ENCODE results near the gene LIMS2. TPM values are rescaled to one million over a fixed set of nuclear protein-coding genes. Genes with fewer than 3 reads are reported as not detected.

LIMS2 gene
- total RNA-seq, 2 experiments from 2014 or later = 1.6 to 24.9 TPM

GRCh38 chr2:127701193-127701650 is 25.9 kb upstream of the LIMS2 start, which contains the start of gene SFT2D3:
Gene SFT2D3 (plus strand): TSS chr2:127701497. CDS start chr2:127701529, 32 bp downstream.
- ChIA-PET CTCF (ENCODE audit: unreplicated experiment) (no interaction called here), POLR2A (interaction anchor here (0.9 to 1.8 kb wide), 3 partner anchors 53 to 389 kb away, joined by 3 to 5 read pairs (median 5); partner anchors contain the start of gene UGGT1)
- BruUV-seq (replicated peaks) = no TSS peak
- Histone ChIP-seq H3K9me2 (ENCODE audit: insufficient read depth, low read length) (no peaks in the 10 kb centered on the region), H3K27ac (ENCODE audit: low read depth, low read length, poor library complexity, severe bottlenecking) (peak within 1 kb of the TSS; percentile 66), H3K36me3 (ENCODE audit: insufficient read depth, low read length) (peaks cover 39% of the 10 kb centered on the region), H4K20me1 (ENCODE audit: insufficient read depth, low read length) (peaks cover 12% of the 10 kb centered on the region; the same call in 1 of the 2 replicates), H3K4me1 (ENCODE audit: insufficient read depth, low read length, poor library complexity, severe bottlenecking) (peaks cover 31% of the 10 kb centered on the region), H3K4me3 (ENCODE audit: low read depth, low read length, poor library complexity, severe bottlenecking) (peak within 1 kb of the TSS; percentile 69), H3K9me3 (ENCODE audit: low read length) (no peaks in the 10 kb centered on the region), H2AFZ (ENCODE audit: low read length) (peak within 1 kb of the TSS; percentile 51; the same call in 1 of the 2 replicates), H3K79me2 (ENCODE audit: insufficient read depth, low read depth, low read length) (peaks cover 29% of the 10 kb centered on the region; the same call in 1 of the 2 replicates), H3K4me2 (ENCODE audit: low read length) (peak within 1 kb of the TSS; percentile 82)
- TF ChIP-seq CTCF (conservative IDR thresholded peaks at IDR 0.05; ENCODE audit: low read length) (no peak), EZH2phosphoT487 (IDR thresholded peaks at IDR 0.05; ENCODE audit: borderline replicate concordance, low read depth, low read length) (no peak)
- peak; percentile 95 for DNase-seq (ENCODE audit: low spot score)
- intact Hi-C loops (cut with micrococcal nuclease; ENCODE audit: unreplicated experiment) = loop anchor here (1.0 to 5.0 kb wide), 6 partner anchors 109 to 390 kb away; partner anchors contain the start of genes POLR2D, SAP130, UGGT1 and WDR33

- POLR2A ChIA-PET = interaction anchor here (1.2 to 1.8 kb wide), 2 partner anchors 54 to 390 kb away, joined by 3 to 5 read pairs; partner anchors contain the start of gene UGGT1
- H4K20me1 ChIP-seq (ENCODE audit: insufficient read depth, low read length) = peaks cover 12% of the 10 kb centered on the region; the same call in 1 of the 2 replicates
- H3K4me2 ChIP-seq (ENCODE audit: low read length) = peak overlapping the region; percentile 72
- no peak for TF ChIP-seq EZH2phosphoT487 (IDR thresholded peaks at IDR 0.05; ENCODE audit: borderline replicate concordance, low read depth, low read length)
- TF ChIP-seq CTCF (conservative IDR thresholded peaks at IDR 0.05; ENCODE audit: low read length) = peak; percentile 44; the same call in 1 of the 2 replicates
- intact Hi-C loops (cut with micrococcal nuclease; ENCODE audit: unreplicated experiment) = loop anchor here (1.0 to 5.0 kb wide), 7 partner anchors 108 to 390 kb away; partner anchors contain the start of genes IWS1, POLR2D, SAP130 and UGGT1
- DNase-seq (ENCODE audit: low spot score) = peak; percentile 79
- no peaks in the 10 kb centered on the region for H3K9me2 ChIP-seq (ENCODE audit: insufficient read depth, low read length)
- peak overlapping the region; percentile 51; the same call in 1 of the 2 replicates for H2AFZ ChIP-seq (ENCODE audit: low read length)
- peak overlapping the region; percentile 66 for H3K27ac ChIP-seq (ENCODE audit: low read depth, low read length, poor library complexity, severe bottlenecking)
- CTCF ChIA-PET (ENCODE audit: unreplicated experiment) = interaction anchor here (0.6 kb wide), 1 partner anchor 393 kb away, joined by 3 read pairs; no protein-coding TSS in a partner anchor
- peak overlapping the region; percentile 69 for H3K4me3 ChIP-seq (ENCODE audit: low read depth, low read length, poor library complexity, severe bottlenecking)
- no peaks in the 10 kb centered on the region for H3K9me3 ChIP-seq (ENCODE audit: low read length)
- BruUV-seq (replicated peaks) = TSS peak; percentile 71
- peaks cover 29% of the 10 kb centered on the region; the same call in 1 of the 2 replicates for H3K79me2 ChIP-seq (ENCODE audit: insufficient read depth, low read depth, low read length)
- peaks cover 33% of the 10 kb centered on the region for H3K36me3 ChIP-seq (ENCODE audit: insufficient read depth, low read length)
- H3K4me1 ChIP-seq (ENCODE audit: insufficient read depth, low read length, poor library complexity, severe bottlenecking) = peaks cover 31% of the 10 kb centered on the region
Observed at GRCh38 chr2:127700527-127701192, 25.3 kb upstream of the LIMS2 start.
